Endodermal cell (in vitro differentiated cells): Measurements from ENCODE around the gene CGRRF1. TPM values are rescaled to one million over a fixed set of nuclear protein-coding genes. Genes with fewer than 3 reads are reported as not detected.
A peak's percentile ranks its signal among the peaks of the same experiment; 100 is the strongest.

Experiments used
- DNase-seq: peaks from one replicate; pipeline ENCODE4 v3.0.0-alpha.2; 2017
- H3K27ac ChIP-seq: 2 replicates; pipeline ENCODE4 v1.5.1; 2013; ENCODE audit warnings: mild to moderate bottlenecking, low read depth, low read length, moderate library complexity
- H3K27me3 ChIP-seq: 2 replicates; pipeline ENCODE4 v1.6.1; 2013; ENCODE audit warnings: mild to moderate bottlenecking, low read length, moderate library complexity; ENCODE audit not compliant: insufficient read depth, control insufficient read depth, poor library complexity, severe bottlenecking
- H3K36me3 ChIP-seq: 2 replicates; pipeline ENCODE4 v1.7.0; 2013; ENCODE audit warnings: mild to moderate bottlenecking, low read length, moderate library complexity; ENCODE audit not compliant: control insufficient read depth, insufficient read depth
- H3K4me1 ChIP-seq: one replicate; pipeline ENCODE4 v1.7.0; 2013; ENCODE audit warnings: low read length; ENCODE audit not compliant: control insufficient read depth, insufficient read depth
- H3K4me3 ChIP-seq: 2 replicates; pipeline ENCODE4 v1.5.1; 2013; ENCODE audit warnings: mild to moderate bottlenecking, low read length, moderate library complexity
- H3K9ac ChIP-seq: 2 replicates; pipeline ENCODE4 v1.6.1; 2013; ENCODE audit warnings: mild to moderate bottlenecking, low read length, moderate library complexity; ENCODE audit not compliant: poor library complexity, severe bottlenecking; ENCODE audit errors: extremely low read depth
- H3K9me3 ChIP-seq: 2 replicates; pipeline ENCODE4 v1.6.1; 2013; ENCODE audit warnings: mild to moderate bottlenecking, low read length, moderate library complexity; ENCODE audit not compliant: control insufficient read depth
- H3K27ac Mint-ChIP-seq: 2 replicates; pipeline ENCODE4 v1.8.0; 2020; ENCODE audit warnings: mixed read lengths
- H3K27me3 Mint-ChIP-seq: 2 replicates; pipeline ENCODE4 v1.8.0; 2021; ENCODE audit warnings: mild to moderate bottlenecking, mixed read lengths; ENCODE audit not compliant: insufficient read depth
- H3K36me3 Mint-ChIP-seq: 2 replicates; pipeline ENCODE4 v1.8.0; 2020; ENCODE audit warnings: low read depth, mixed read lengths
- H3K4me1 Mint-ChIP-seq: 2 replicates; pipeline ENCODE4 v1.8.0; 2020; ENCODE audit warnings: mixed read lengths
- H3K4me3 Mint-ChIP-seq: 2 replicates; pipeline ENCODE4 v1.8.0; 2020; ENCODE audit warnings: mild to moderate bottlenecking, moderate library complexity, mixed read lengths
- H3K9me3 Mint-ChIP-seq: 2 replicates; pipeline ENCODE4 v1.8.0; 2020; ENCODE audit warnings: mild to moderate bottlenecking, mixed read lengths
- CTCF ChIP-seq: fragments of 200-600 bp; sonication (generic); conservative IDR thresholded peaks from 2 replicates; pipeline ENCODE4 v1.5.0; 2021; ENCODE audit warnings: antibody characterized with exemption, mild to moderate bottlenecking
- WGBS, 2 experiments: methylation state at CpG; one replicate each; pipeline versions ENCODE4 v1.1.5 to v1.1.7; 2013; ENCODE audit warnings: missing lambda C conversion rate in 2 of 2, mixed read lengths in 1 of 2; ENCODE audit not compliant: insufficient coverage in 1 of 2, insufficient read length in 1 of 2; 5-methylcytosine and 5-hydroxymethylcytosine counted together
- total RNA-seq, 2 donors: library from RNA; stranded (reverse); fragmentation: NEBNext Ultra II Directional in 1 of 2; extraction: Animal tissue kit (Norgen Biotek cat#: 25700) in 1 of 2; gene quantifications; 2 replicates in 1 of 2; 3 replicates in 1 of 2; pipeline ENCODE4 v1.2.1, GENCODE V29; 2021

Gene CGRRF1
- total RNA-seq, 2 donors from 2014 or later: 17.8 to 19.3 TPM

GRCh38 chr14:54512393-54512792 is 2.7 kb downstream of the CGRRF1 start:
- Histone ChIP-seq H3K36me3 (peaks cover 20% of the 10 kb centered on the region), H3K9me3 (peaks cover 24% of the 10 kb centered on the region), H3K27me3 (no peaks in the 10 kb centered on the region), H3K9ac (no peak overlapping the region), H3K27ac (no peak overlapping the region), H3K4me1 (peaks cover 4% of the 10 kb centered on the region), H3K4me3 (no peak overlapping the region)
- no peak overlapping the region for H3K4me3 Mint-ChIP-seq
- peaks cover 14% of the 10 kb centered on the region for H3K9me3 Mint-ChIP-seq
- no peak for TF ChIP-seq CTCF
- DNase-seq: no peak
- no peak overlapping the region for H3K27ac Mint-ChIP-seq
- 75 to 100% methylated on average over 1 of the region's 1 CpG for WGBS, 2 experiments
- H3K4me1 Mint-ChIP-seq: peaks cover 9% of the 10 kb centered on the region
- H3K36me3 Mint-ChIP-seq: peaks cover 29% of the 10 kb centered on the region
- no peaks in the 10 kb centered on the region for H3K27me3 Mint-ChIP-seq

- Histone ChIP-seq H3K9ac (no peak overlapping the region), H3K27ac (no peak overlapping the region), H3K36me3 (peaks cover 22% of the 10 kb centered on the region), H3K4me1 (peaks cover 4% of the 10 kb centered on the region), H3K4me3 (peak overlapping the region; percentile 39), H3K27me3 (no peaks in the 10 kb centered on the region), H3K9me3 (peaks cover 24% of the 10 kb centered on the region)
- Mint-ChIP-seq H3K27me3 (no peaks in the 10 kb centered on the region), H3K9me3 (peaks cover 17% of the 10 kb centered on the region), H3K4me1 (peaks cover 7% of the 10 kb centered on the region), H3K27ac (no peak overlapping the region), H3K4me3 (no peak overlapping the region), H3K36me3 (peaks cover 46% of the 10 kb centered on the region)
- no CpG with 5 or more reads among the region's 1 CpG for WGBS, 2 experiments
- no peak for TF ChIP-seq CTCF
- no peak for DNase-seq
These were observed 6.0 kb downstream of the CGRRF1 start for GRCh38 chr14:54515670-54516069.

GRCh38 chr14:54516709-54517108 is 7.0 kb downstream of the CGRRF1 start:
- Histone ChIP-seq H3K4me3 (no peak overlapping the region), H3K4me1 (peaks cover under 1% of the 10 kb centered on the region), H3K9me3 (peaks cover 24% of the 10 kb centered on the region), H3K27ac (no peak overlapping the region), H3K27me3 (no peaks in the 10 kb centered on the region), H3K9ac (no peak overlapping the region), H3K36me3 (peaks cover 22% of the 10 kb centered on the region)
- no peak for DNase-seq
- Mint-ChIP-seq H3K4me1 (peaks cover 5% of the 10 kb centered on the region), H3K4me3 (no peak overlapping the region), H3K27ac (no peak overlapping the region), H3K27me3 (no peaks in the 10 kb centered on the region), H3K9me3 (peaks cover 17% of the 10 kb centered on the region), H3K36me3 (peaks cover 48% of the 10 kb centered on the region)
- 100% methylated on average over 1 of the region's 1 CpG; no CpG with 5 or more reads in 1 of the 2 experiments for WGBS, 2 experiments
- no peak for TF ChIP-seq CTCF
